ENCODE data around the gene LMAN1L. TPM values are rescaled to one million over a fixed set of nuclear protein-coding genes. Genes with fewer than 3 reads are reported as not detected.

Gene LMAN1L
- total and polyA plus RNA-seq, 4 donors: 0.08 TPM; not detected in 3

- TF ChIP-seq, protein P1, sequence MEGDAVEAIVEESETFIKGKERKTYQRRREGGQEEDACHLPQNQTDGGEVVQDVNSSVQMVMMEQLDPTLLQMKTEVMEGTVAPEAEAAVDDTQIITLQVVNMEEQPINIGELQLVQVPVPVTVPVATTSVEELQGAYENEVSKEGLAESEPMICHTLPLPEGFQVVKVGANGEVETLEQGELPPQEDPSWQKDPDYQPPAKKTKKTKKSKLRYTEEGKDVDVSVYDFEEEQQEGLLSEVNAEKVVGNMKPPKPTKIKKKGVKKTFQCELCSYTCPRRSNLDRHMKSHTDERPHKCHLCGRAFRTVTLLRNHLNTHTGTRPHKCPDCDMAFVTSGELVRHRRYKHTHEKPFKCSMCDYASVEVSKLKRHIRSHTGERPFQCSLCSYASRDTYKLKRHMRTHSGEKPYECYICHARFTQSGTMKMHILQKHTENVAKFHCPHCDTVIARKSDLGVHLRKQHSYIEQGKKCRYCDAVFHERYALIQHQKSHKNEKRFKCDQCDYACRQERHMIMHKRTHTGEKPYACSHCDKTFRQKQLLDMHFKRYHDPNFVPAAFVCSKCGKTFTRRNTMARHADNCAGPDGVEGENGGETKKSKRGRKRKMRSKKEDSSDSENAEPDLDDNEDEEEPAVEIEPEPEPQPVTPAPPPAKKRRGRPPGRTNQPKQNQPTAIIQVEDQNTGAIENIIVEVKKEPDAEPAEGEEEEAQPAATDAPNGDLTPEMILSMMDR (IDR thresholded peaks at IDR 0.05; ENCODE audit: low read depth, low read length, missing input control): no peak
- no peak for TF ChIP-seq RAD21 (IDR thresholded peaks at IDR 0.05)
- TF ChIP-seq JUND (IDR thresholded peaks at IDR 0.05): no peak
- no peak for TF ChIP-seq ATF3 (IDR thresholded peaks at IDR 0.05)
- no peak for TF ChIP-seq EGR1 (IDR thresholded peaks at IDR 0.05; ENCODE audit: low read depth in 2 of 2)
- no peak for TF ChIP-seq TAF1 (conservative IDR thresholded peaks at IDR 0.05)
- no peak for TF ChIP-seq RXRA (IDR thresholded peaks at IDR 0.05)
- no peak for TF ChIP-seq NR2F2 (IDR thresholded peaks at IDR 0.05)
- TF ChIP-seq GABPA (IDR thresholded peaks at IDR 0.05 in 1 of 2, conservative IDR thresholded peaks at IDR 0.05 in 1 of 2): no peak
- TF ChIP-seq FOXA2 (IDR thresholded peaks at IDR 0.05): no peak
- no peak for TF ChIP-seq HNF4A (conservative IDR thresholded peaks at IDR 0.05)
- TF ChIP-seq ZBTB33 (IDR thresholded peaks at IDR 0.05): no peak
- TF ChIP-seq, protein P2, sequence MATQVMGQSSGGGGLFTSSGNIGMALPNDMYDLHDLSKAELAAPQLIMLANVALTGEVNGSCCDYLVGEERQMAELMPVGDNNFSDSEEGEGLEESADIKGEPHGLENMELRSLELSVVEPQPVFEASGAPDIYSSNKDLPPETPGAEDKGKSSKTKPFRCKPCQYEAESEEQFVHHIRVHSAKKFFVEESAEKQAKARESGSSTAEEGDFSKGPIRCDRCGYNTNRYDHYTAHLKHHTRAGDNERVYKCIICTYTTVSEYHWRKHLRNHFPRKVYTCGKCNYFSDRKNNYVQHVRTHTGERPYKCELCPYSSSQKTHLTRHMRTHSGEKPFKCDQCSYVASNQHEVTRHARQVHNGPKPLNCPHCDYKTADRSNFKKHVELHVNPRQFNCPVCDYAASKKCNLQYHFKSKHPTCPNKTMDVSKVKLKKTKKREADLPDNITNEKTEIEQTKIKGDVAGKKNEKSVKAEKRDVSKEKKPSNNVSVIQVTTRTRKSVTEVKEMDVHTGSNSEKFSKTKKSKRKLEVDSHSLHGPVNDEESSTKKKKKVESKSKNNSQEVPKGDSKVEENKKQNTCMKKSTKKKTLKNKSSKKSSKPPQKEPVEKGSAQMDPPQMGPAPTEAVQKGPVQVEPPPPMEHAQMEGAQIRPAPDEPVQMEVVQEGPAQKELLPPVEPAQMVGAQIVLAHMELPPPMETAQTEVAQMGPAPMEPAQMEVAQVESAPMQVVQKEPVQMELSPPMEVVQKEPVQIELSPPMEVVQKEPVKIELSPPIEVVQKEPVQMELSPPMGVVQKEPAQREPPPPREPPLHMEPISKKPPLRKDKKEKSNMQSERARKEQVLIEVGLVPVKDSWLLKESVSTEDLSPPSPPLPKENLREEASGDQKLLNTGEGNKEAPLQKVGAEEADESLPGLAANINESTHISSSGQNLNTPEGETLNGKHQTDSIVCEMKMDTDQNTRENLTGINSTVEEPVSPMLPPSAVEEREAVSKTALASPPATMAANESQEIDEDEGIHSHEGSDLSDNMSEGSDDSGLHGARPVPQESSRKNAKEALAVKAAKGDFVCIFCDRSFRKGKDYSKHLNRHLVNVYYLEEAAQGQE (IDR thresholded peaks at IDR 0.05): no peak
- TF ChIP-seq SP1 (IDR thresholded peaks at IDR 0.05): no peak
- no peak for TF ChIP-seq FOXA1 (IDR thresholded peaks at IDR 0.05)
- TF ChIP-seq YY1 (IDR thresholded peaks at IDR 0.05): no peak
- 91% methylated on average over 9 of the region's 9 CpGs for WGBS
- Histone ChIP-seq H3K36me3 (ENCODE audit: control insufficient read depth in 4 of 4, insufficient read depth in 3 of 4, low read depth in 1 of 4, low read length in 3 of 4) (peaks cover 4 to 23% (median 11%) of the 10 kb centered on the region in 4 donors), H3K9me3 (ENCODE audit: control insufficient read depth in 4 of 4, low read length in 3 of 4) (no peaks in the 10 kb centered on the region), H3K27me3 (ENCODE audit: control insufficient read depth in 4 of 4, insufficient read depth in 4 of 4, low read length in 3 of 4) (no peaks in the 10 kb centered on the region), H3K4me1 (ENCODE audit: control insufficient read depth in 4 of 4, insufficient read depth in 4 of 4, low read length in 3 of 4) (peaks cover 0 to 16% (median 8%) of the 10 kb centered on the region in 4 donors), H3K4me3 (ENCODE audit: low read depth in 1 of 3, low read length in 3 of 3) (no peak overlapping the region), H3K9ac (ENCODE audit: low read depth in 1 of 2, low read length in 2 of 2) (no peak overlapping the region), H3K27ac (ENCODE audit: low read depth in 1 of 2, low read length in 2 of 2) (no peak overlapping the region)
- no peak for DNase-seq (ENCODE audit: low spot score)
Observed at GRCh38 chr15:74840851-74841775, 28.5 kb downstream of the LMAN1L start.
